Osteoblast (primary cell): ENCODE measurements around the gene RIC1. TPM values are rescaled to one million over a fixed set of nuclear protein-coding genes. Genes with fewer than 3 reads are reported as not detected.
"Not testable (repeated sequence)": the region's sequence is repeated elsewhere in the genome, so short reads cannot be mapped to it uniquely, and the experiment has no call there.

Experiments used
- DNase-seq: peaks from one replicate; pipeline ENCODE4 v3.0.0; 2011; ENCODE audit warnings: low spot score, mixed read lengths; ENCODE audit not compliant: insufficient read length; ENCODE audit errors: missing footprints
- H2AFZ ChIP-seq: 2 replicates; pipeline ENCODE4 v1.6.0; 2011; ENCODE audit warnings: mild to moderate bottlenecking, low read length
- H3K27ac ChIP-seq: 2 replicates; pipeline ENCODE4 v1.5.1; 2011; ENCODE audit warnings: mild to moderate bottlenecking, low read depth, low read length, moderate library complexity
- H3K27me3 ChIP-seq: 2 replicates; pipeline ENCODE4 v1.6.0; 2012; ENCODE audit warnings: mild to moderate bottlenecking, control low read depth, inconsistent platforms, low read length, moderate library complexity; ENCODE audit not compliant: insufficient read depth
- H3K36me3 ChIP-seq: 2 replicates; pipeline ENCODE4 v1.5.1; 2011; ENCODE audit warnings: mild to moderate bottlenecking, low read length, control low read depth, moderate library complexity; ENCODE audit not compliant: insufficient read depth
- H3K4me1 ChIP-seq: 2 replicates; pipeline ENCODE4 v1.5.1; 2011; ENCODE audit warnings: mild to moderate bottlenecking, low read length, control low read depth, moderate library complexity; ENCODE audit not compliant: insufficient read depth
- H3K4me2 ChIP-seq: 2 replicates; pipeline ENCODE4 v1.6.0; 2011; ENCODE audit warnings: mild to moderate bottlenecking, low read length; ENCODE audit not compliant: insufficient read depth
- H3K4me3 ChIP-seq: fragments of 200-600 bp; sonication (generic); 3 replicates; pipeline ENCODE4 v1.5.1; 2012; ENCODE audit warnings: mild to moderate bottlenecking, low read length, inconsistent platforms; ENCODE audit not compliant: insufficient read depth
- H3K79me2 ChIP-seq: 2 replicates; pipeline ENCODE4 v1.6.0; 2012; ENCODE audit warnings: mild to moderate bottlenecking, low read length, control low read depth, inconsistent platforms; ENCODE audit not compliant: insufficient read depth
- H3K9me3 ChIP-seq: 2 replicates; pipeline ENCODE4 v1.5.1; 2011; ENCODE audit warnings: low read depth, low read length, control low read depth
- H4K20me1 ChIP-seq: 2 replicates; pipeline ENCODE4 v1.6.0; 2012; ENCODE audit warnings: mild to moderate bottlenecking, low read length, control low read depth; ENCODE audit not compliant: insufficient read depth
- total RNA-seq: library from RNA; depleted of rRNA; stranded (reverse); fragments of >200 nt; gene quantifications from 2 replicates; pipeline ENCODE4 v1.2.3, GENCODE V29; 2012
- TF ChIP-seq, protein P1 (sequence below): IDR thresholded peaks from 2 replicates; pipeline ENCODE4 v1.5.1; 2011; ENCODE audit warnings: mild to moderate bottlenecking, low read depth, low read length, moderate library complexity; ENCODE audit errors: extremely low read depth

RIC1 gene
- total RNA-seq, 1 donor, result 51.4 TPM

DNA sequence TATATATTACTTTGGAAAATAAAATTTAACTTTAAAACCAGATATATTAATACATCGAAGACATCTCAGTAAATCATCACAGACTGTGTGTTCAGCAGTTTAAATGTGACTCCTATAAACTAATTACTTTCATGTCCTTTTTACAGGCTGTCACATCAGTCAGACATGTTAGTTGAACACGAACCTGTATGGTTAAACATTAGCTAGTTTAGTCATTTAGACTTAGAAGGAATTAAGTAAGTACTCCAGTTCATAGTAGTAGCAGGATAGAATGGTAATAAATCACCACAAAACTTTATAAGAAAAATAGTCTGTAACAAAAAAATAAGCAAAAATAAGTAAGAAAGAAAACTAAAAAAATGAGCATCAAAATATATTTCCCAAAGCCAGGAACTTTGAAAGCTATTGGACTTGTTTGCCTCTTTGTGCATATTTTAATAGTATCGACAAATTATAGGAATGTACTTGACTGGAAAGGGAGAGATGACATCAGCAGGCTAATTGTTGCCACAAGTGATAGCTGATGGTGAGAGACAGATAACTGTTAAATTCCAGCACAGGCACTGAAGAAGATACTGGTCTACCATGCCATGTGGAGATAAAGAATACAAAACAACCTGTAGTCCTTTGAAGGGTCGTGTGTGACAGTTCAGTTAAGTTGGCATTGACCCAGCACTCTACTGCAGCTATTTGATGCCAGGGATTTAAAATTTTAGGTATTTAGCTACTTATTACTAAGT is 83.9 kb downstream of the RIC1 start:
- peaks cover 9% of the 10 kb centered on the region for H3K36me3 ChIP-seq
- TF ChIP-seq, protein P1, sequence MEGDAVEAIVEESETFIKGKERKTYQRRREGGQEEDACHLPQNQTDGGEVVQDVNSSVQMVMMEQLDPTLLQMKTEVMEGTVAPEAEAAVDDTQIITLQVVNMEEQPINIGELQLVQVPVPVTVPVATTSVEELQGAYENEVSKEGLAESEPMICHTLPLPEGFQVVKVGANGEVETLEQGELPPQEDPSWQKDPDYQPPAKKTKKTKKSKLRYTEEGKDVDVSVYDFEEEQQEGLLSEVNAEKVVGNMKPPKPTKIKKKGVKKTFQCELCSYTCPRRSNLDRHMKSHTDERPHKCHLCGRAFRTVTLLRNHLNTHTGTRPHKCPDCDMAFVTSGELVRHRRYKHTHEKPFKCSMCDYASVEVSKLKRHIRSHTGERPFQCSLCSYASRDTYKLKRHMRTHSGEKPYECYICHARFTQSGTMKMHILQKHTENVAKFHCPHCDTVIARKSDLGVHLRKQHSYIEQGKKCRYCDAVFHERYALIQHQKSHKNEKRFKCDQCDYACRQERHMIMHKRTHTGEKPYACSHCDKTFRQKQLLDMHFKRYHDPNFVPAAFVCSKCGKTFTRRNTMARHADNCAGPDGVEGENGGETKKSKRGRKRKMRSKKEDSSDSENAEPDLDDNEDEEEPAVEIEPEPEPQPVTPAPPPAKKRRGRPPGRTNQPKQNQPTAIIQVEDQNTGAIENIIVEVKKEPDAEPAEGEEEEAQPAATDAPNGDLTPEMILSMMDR, result no peak
- peaks cover 16% of the 10 kb centered on the region for H3K79me2 ChIP-seq
- H3K27me3 ChIP-seq, result no peaks in the 10 kb centered on the region
- no peak overlapping the region for H3K4me3 ChIP-seq
- H3K9me3 ChIP-seq, result no peaks in the 10 kb centered on the region
- DNase-seq, result no peak
- H3K4me1 ChIP-seq, result peaks cover 11% of the 10 kb centered on the region
- H4K20me1 ChIP-seq, result no peaks in the 10 kb centered on the region
- H3K4me2 ChIP-seq, result no peak overlapping the region
- H3K27ac ChIP-seq, result no peak overlapping the region
- no peak overlapping the region for H2AFZ ChIP-seq

DNA sequence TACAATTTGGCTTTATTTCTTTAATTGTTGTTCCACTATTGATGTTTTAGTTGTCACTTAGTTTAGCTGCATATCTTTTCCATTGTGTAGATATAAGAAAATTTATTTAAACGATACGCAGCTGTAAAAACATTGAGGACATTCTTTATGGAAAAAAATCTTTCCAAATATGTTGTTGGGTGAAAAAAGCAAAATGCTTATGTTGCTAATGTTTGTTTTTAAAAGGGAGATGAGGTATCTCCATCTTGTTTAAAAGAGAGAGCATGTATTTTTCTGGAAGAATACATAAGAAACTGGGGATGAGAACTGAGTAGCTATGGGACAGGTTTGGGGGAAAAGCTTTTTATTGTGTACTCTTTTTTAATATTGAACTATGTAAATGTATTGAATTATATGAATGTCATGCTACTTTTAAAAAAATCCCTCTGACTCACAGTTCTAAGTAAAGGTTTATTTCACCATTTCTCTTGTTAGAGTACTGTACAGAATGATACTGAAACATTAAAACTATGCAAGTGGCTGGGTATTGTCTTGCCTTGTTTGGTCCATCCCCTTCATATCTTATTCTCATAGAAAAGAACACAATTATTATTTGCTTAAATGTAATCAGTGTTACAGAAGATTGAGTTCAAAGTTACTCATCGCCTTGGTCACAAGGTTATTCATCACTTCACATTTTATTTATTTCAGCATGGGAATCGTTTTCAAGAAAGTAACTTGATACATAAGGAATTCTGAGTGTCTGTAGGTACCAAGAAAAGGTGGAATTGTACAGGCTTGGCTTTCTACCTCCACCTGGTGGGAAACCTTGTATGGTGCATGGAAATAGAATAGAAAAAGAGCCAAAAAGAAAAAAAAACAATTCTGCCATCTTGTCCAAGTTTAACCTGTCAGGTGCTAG is 85.8 kb downstream of the RIC1 start:
- H3K36me3 ChIP-seq, result peaks cover 9% of the 10 kb centered on the region
- H4K20me1 ChIP-seq, result no peaks in the 10 kb centered on the region
- no peak overlapping the region for H3K4me3 ChIP-seq
- peak; percentile 77 for DNase-seq
- H3K79me2 ChIP-seq, result peaks cover 7% of the 10 kb centered on the region
- TF ChIP-seq, protein P1, result peak; percentile 25
- no peaks in the 10 kb centered on the region for H3K9me3 ChIP-seq
- H3K4me1 ChIP-seq, result peaks cover 26% of the 10 kb centered on the region
- no peak overlapping the region for H2AFZ ChIP-seq
- peak overlapping the region; percentile 5 for H3K27ac ChIP-seq
- H3K4me2 ChIP-seq, result no peak overlapping the region
- H3K27me3 ChIP-seq, result no peaks in the 10 kb centered on the region

DNA sequence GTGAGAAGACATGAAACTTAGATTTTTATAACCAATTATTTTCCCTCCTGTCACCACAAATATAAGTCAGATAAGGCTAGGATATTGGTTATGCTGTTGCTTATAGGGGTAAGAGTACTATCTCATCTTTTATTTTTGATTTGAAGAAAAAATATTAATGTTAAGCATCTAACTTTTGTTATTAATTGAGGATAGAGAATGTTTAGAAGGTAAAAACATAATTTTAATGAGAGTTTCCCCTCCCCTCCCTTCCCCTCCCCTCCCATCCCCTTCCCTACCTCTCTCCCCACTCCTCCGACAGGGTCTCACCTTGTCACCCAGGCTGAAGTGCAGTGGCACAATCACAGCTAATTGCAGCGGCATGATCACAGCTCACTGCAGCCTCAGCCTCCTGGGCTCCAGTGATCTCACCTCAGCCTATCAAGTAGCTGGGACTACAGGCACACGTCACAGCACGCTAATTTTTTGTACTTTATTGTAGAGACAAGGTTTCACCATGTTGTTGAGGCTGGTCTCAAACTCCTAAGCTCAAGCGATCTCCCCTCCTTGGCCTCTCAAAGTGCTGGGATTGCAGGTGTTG is 86.7 kb downstream of the RIC1 start:
- H3K4me1 ChIP-seq, result peaks cover 28% of the 10 kb centered on the region
- H4K20me1 ChIP-seq, result no peaks in the 10 kb centered on the region
- peaks cover 4% of the 10 kb centered on the region for H3K36me3 ChIP-seq
- H3K79me2 ChIP-seq, result peaks cover 7% of the 10 kb centered on the region
- no peaks in the 10 kb centered on the region for H3K27me3 ChIP-seq
- no peak overlapping the region for H3K4me2 ChIP-seq
- no peak overlapping the region for H3K4me3 ChIP-seq
- no peak overlapping the region for H2AFZ ChIP-seq
- no peak for DNase-seq
- no peaks in the 10 kb centered on the region for H3K9me3 ChIP-seq
- no peak overlapping the region for H3K27ac ChIP-seq
- TF ChIP-seq, protein P1, result no peak

DNA sequence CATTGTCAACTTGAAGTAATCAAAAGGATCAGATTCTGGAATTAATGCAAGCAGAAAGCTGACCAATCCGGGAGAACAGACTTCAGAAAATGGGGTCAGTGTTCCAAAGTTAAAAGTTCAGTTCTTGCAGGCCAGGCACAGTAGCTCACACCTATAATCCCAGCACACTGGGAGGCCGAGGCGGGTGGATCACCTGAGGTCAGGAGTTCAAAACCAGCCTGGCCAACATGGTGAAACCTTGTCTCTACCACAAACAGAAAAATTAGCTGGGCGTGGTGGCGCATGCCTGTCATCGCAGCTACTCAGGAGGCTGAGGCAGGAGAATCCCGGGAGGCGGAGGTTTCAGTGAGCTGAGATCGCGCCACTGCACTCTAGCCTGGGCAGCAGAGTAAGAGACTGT is 88.5 kb downstream of the RIC1 start:
- not testable (repeated sequence) for H3K9me3 ChIP-seq, H3K27me3 ChIP-seq, H3K79me2 ChIP-seq, H3K4me3 ChIP-seq, H3K4me2 ChIP-seq, H4K20me1 ChIP-seq, H3K27ac ChIP-seq, H2AFZ ChIP-seq, DNase-seq
- H3K4me1 ChIP-seq, result peaks cover 28% of the 10 kb centered on the region
- H3K36me3 ChIP-seq, result peaks cover 14% of the 10 kb centered on the region
